HepG2 (cell line): Measurements from ENCODE around the gene GAN. TPM values are rescaled to one million over a fixed set of nuclear protein-coding genes. Genes with fewer than 3 reads are reported as not detected.

Experiments
- CBX2 ChIP-seq, 2 experiments: fragments of 200-600 bp in 1 of 2; sonication (generic); formaldehyde crosslinking in 1 of 2; IDR thresholded peaks; 2 replicates each; pipeline versions ENCODE4 v1.7.0 to v1.8.1; 2018 to 2022; ENCODE audit warnings: low read depth in 2 of 2, low read length in 1 of 2, mild to moderate bottlenecking in 1 of 2, missing genetic modification reagents in 1 of 2
- CEBPG ChIP-seq: IDR thresholded peaks from 2 replicates; pipeline ENCODE4 v1.6.1; 2016
- ELF1 ChIP-seq: sonication (generic); formaldehyde crosslinking; IDR thresholded peaks from 2 replicates; pipeline ENCODE4 v1.4.0; 2020; ENCODE audit warnings: missing genetic modification reagents
- ETV5 ChIP-seq: IDR thresholded peaks from 2 replicates; pipeline ENCODE4 v1.6.1; 2018; ENCODE audit warnings: missing biosample characterization, missing genetic modification reagents, inconsistent platforms, borderline replicate concordance
- FOXJ3 ChIP-seq: sonication (generic); formaldehyde crosslinking; IDR thresholded peaks from 2 replicates; pipeline ENCODE4 v1.4.0; 2020; ENCODE audit warnings: missing genetic modification reagents, mild to moderate bottlenecking, borderline replicate concordance
- GABPA ChIP-seq, 2 experiments: IDR thresholded peaks; 2 replicates each; pipeline ENCODE4 v1.6.1; 2011 to 2016; ENCODE audit warnings: low read depth in 2 of 2, low read length in 1 of 2, missing biosample characterization in 1 of 2, missing genetic modification characterization in 1 of 2
- GABPB1 ChIP-seq: IDR thresholded peaks from 2 replicates; pipeline ENCODE4 v1.6.1; 2016; ENCODE audit warnings: mild to moderate bottlenecking, missing genetic modification reagents, moderate library complexity, missing compliant biosample characterization
- HDAC2 ChIP-seq: sonication (generic); formaldehyde crosslinking; IDR thresholded peaks from 2 replicates; pipeline ENCODE4 v1.4.0; 2020; ENCODE audit warnings: missing genetic modification reagents
- HHEX ChIP-seq: IDR thresholded peaks from 2 replicates; pipeline ENCODE4 v1.6.1; 2016; ENCODE audit warnings: control low read depth
- JARID2 ChIP-seq: sonication (generic); formaldehyde crosslinking; IDR thresholded peaks from 2 replicates; pipeline ENCODE4 v1.8.1; 2023; ENCODE audit warnings: missing genetic modification reagents, inconsistent platforms; ENCODE audit not compliant: insufficient replicate concordance
- MED1 ChIP-seq: sonication (generic); formaldehyde crosslinking; IDR thresholded peaks from 2 replicates; pipeline ENCODE4 v1.4.0; 2020; ENCODE audit warnings: missing genetic modification reagents
- MED8 ChIP-seq: sonication (generic); formaldehyde crosslinking; IDR thresholded peaks from 2 replicates; pipeline ENCODE4 v1.8.1; 2023; ENCODE audit warnings: mild to moderate bottlenecking, missing genetic modification reagents; ENCODE audit not compliant: insufficient replicate concordance
- NCOA5 ChIP-seq: sonication (generic); formaldehyde crosslinking; IDR thresholded peaks from 2 replicates; pipeline ENCODE4 v1.4.0; 2020; ENCODE audit warnings: missing genetic modification reagents
- NCOR1 ChIP-seq: fragments of 200-600 bp; sonication (generic); IDR thresholded peaks from 2 replicates; pipeline ENCODE4 v1.7.0; 2017; ENCODE audit warnings: antibody characterized with exemption, low read length, borderline replicate concordance
- NFRKB ChIP-seq: fragments of 450-650 bp; IDR thresholded peaks from 2 replicates; pipeline ENCODE4 v1.6.1; 2017
- PHF21A ChIP-seq: sonication (generic); formaldehyde crosslinking; IDR thresholded peaks from 2 replicates; pipeline ENCODE4 v1.5.0; 2020; ENCODE audit warnings: mild to moderate bottlenecking, missing genetic modification reagents
- POLR2AphosphoS2 ChIP-seq: IDR thresholded peaks from 2 replicates; pipeline ENCODE4 v1.6.1; 2011; ENCODE audit warnings: low read depth, low read length, improper control_type of control experiment
- RELA ChIP-seq: sonication (generic); formaldehyde crosslinking; IDR thresholded peaks from 2 replicates; pipeline ENCODE4 v1.4.0; 2020; ENCODE audit warnings: missing genetic modification reagents
- RXRA ChIP-seq: sonication (generic); formaldehyde crosslinking; IDR thresholded peaks from 2 replicates; pipeline ENCODE4 v1.5.1; 2020; ENCODE audit warnings: missing genetic modification reagents
- SAP130 ChIP-seq: IDR thresholded peaks from 2 replicates; pipeline ENCODE4 v1.6.1; 2016; ENCODE audit warnings: low read depth
- SNRNP70 ChIP-seq: fragments of 200-400 bp; formaldehyde crosslinking; IDR thresholded peaks from 2 replicates; pipeline ENCODE4 v1.6.1; 2017; ENCODE audit warnings: mild to moderate bottlenecking, low read depth, low read length, moderate library complexity
- ZNF124 ChIP-seq: sonication (generic); formaldehyde crosslinking; IDR thresholded peaks from 2 replicates; pipeline ENCODE4 v1.4.0; 2020; ENCODE audit warnings: missing genetic modification reagents
- ZNF234 ChIP-seq: sonication (generic); formaldehyde crosslinking; conservative IDR thresholded peaks from 2 replicates; pipeline ENCODE4 v1.5.1; 2020; ENCODE audit warnings: mild to moderate bottlenecking, missing genetic modification reagents
- ZNF235 ChIP-seq: sonication (generic); formaldehyde crosslinking; IDR thresholded peaks from 2 replicates; pipeline ENCODE4 v1.8.1; 2023; ENCODE audit warnings: mild to moderate bottlenecking, missing genetic modification reagents, borderline replicate concordance
- ZNF33B ChIP-seq: sonication (generic); formaldehyde crosslinking; IDR thresholded peaks from 2 replicates; pipeline ENCODE4 v1.5.1; 2020; ENCODE audit warnings: mild to moderate bottlenecking, missing genetic modification reagents
- ZNF550 ChIP-seq: sonication (generic); formaldehyde crosslinking; IDR thresholded peaks from 2 replicates; pipeline ENCODE4 v1.4.0; 2020; ENCODE audit warnings: mild to moderate bottlenecking, missing genetic modification reagents, borderline replicate concordance
- ZNF615 ChIP-seq: sonication (generic); formaldehyde crosslinking; IDR thresholded peaks from 2 replicates; pipeline ENCODE4 v1.5.0; 2020; ENCODE audit warnings: mild to moderate bottlenecking, missing genetic modification reagents, borderline replicate concordance
- ZNF660 ChIP-seq: sonication (generic); formaldehyde crosslinking; IDR thresholded peaks from 2 replicates; pipeline ENCODE4 v1.5.1; 2020; ENCODE audit warnings: mild to moderate bottlenecking, low read depth, missing genetic modification reagents, borderline replicate concordance
- ZNF761 ChIP-seq: sonication (generic); formaldehyde crosslinking; conservative IDR thresholded peaks from 2 replicates; pipeline ENCODE4 v1.4.0; 2020; ENCODE audit warnings: mild to moderate bottlenecking, missing genetic modification reagents
- polyA plus RNA-seq, 8 experiments: library from polyadenylated mRNA; depleted of rRNA in 3 of 8; stranded (reverse) in 7 of 8; unstranded in 1 of 8; fragments of >200 nt; fragmentation: Illumina TruSeq in 4 of 8; extraction: Trizol in 4 of 8; gene quantifications; 2 replicates each; pipeline versions ENCODE4 v1.2.1 to v1.2.3, GENCODE V29; 2011 to 2016; ENCODE audit warnings: low read depth in 4 of 8, missing spikeins in 1 of 8, mixed read lengths in 1 of 8; ENCODE audit not compliant: insufficient read depth in 1 of 8
- total RNA-seq, 5 experiments: library from RNA; depleted of rRNA; stranded (reverse); fragments of >200 nt; fragmentation: Illumina TruSeq; extraction: Trizol; gene quantifications; 2 replicates each; pipeline ENCODE4 v1.2.3, GENCODE V29; 2016; ENCODE audit warnings: low read depth in 1 of 5
- TF ChIP-seq, protein P1 (sequence below): sonication (generic); IDR thresholded peaks from 2 replicates; pipeline ENCODE4 v1.6.1; 2016; ENCODE audit warnings: low read depth, borderline replicate concordance
- TF ChIP-seq, protein P2 (sequence below): sonication (generic); formaldehyde crosslinking; IDR thresholded peaks from 2 replicates; pipeline ENCODE4 v1.5.0; 2020; ENCODE audit warnings: mild to moderate bottlenecking, missing genetic modification reagents, borderline replicate concordance

Gene GAN
- total and polyA plus RNA-seq, 2 of the 13 experiments (the other 11 are each of a cell fraction or from before 2014, with no cell fraction given), result 4.3 to 11.0 TPM

DNA sequence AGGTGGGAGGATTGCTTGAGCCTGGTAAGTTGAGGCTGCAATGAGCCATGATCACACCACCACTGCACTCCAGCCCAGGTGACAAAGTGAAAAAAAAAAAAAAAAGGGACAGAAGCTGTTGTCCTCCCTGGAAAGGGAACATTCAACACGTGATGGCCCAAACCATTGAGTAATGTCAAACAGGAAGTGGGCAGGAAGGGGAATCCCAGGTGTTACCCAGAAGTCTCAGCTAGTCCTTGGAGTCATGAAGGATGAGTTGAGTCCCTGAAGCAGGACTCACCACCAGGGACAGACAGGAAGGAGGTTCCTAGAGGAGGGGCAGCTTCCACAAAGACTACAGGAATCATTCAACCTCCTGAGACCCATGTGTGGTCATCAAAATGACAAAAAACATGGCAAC is 110.0 kb downstream of the GAN start (continued):
- TF ChIP-seq NFRKB (no peak), ZNF33B (CRISPR knock-in tag) (no peak), CEBPG (CRISPR knock-in tag) (peak; percentile 48; the same call in 1 of the 2 replicates), FOXJ3 (CRISPR knock-in tag) (no peak), NCOR1 (no peak), ELF1 (peak; percentile 66), MED8 (CRISPR knock-in tag) (no peak), RXRA (CRISPR knock-in tag) (0 out of 2 replicates have a peak, but pooled peaks have one; percentile 25), RELA (CRISPR knock-in tag) (no peak), NCOA5 (CRISPR knock-in tag) (no peak), GABPB1 (CRISPR knock-in tag) (peak; percentile 45; the same call in 1 of the 2 replicates), ZNF550 (CRISPR knock-in tag) (no peak), ZNF235 (CRISPR knock-in tag) (no peak), ZNF234 (no peak), ZNF124 (CRISPR knock-in tag) (no peak), POLR2AphosphoS2 (no peak), ETV5 (CRISPR knock-in tag) (peak; percentile 66; the same call in 1 of the 2 replicates), SNRNP70 (no peak), PHF21A (CRISPR knock-in tag) (no peak), SAP130 (CRISPR knock-in tag) (0 out of 2 replicates have a peak, but pooled peaks have one; percentile 16), ZNF761 (CRISPR knock-in tag) (no peak), HHEX (no peak), HDAC2 (CRISPR knock-in tag) (0 out of 2 replicates have a peak, but pooled peaks have one; percentile 19), ZNF660 (CRISPR knock-in tag) (no peak), GABPA (IDR thresholded peaks at IDR 0.05; ENCODE audit: low read depth, low read length) (no peak), GABPA (CRISPR knock-in tag; IDR thresholded peaks at IDR 0.05; ENCODE audit: low read depth) (peak; percentile 54; the same call in 1 of the 2 replicates), ZNF615 (CRISPR knock-in tag) (no peak), JARID2 (CRISPR knock-in tag) (no peak), CBX2 (IDR thresholded peaks at IDR 0.05; ENCODE audit: low read depth, low read length) (no peak), CBX2 (CRISPR knock-in tag; IDR thresholded peaks at IDR 0.05; ENCODE audit: low read depth) (no peak), MED1 (CRISPR knock-in tag) (no peak)
- TF ChIP-seq, protein P1, sequence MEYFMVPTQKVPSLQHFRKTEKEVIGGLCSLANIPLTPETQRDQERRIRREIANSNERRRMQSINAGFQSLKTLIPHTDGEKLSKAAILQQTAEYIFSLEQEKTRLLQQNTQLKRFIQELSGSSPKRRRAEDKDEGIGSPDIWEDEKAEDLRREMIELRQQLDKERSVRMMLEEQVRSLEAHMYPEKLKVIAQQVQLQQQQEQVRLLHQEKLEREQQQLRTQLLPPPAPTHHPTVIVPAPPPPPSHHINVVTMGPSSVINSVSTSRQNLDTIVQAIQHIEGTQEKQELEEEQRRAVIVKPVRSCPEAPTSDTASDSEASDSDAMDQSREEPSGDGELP, result no peak
- TF ChIP-seq, protein P2, sequence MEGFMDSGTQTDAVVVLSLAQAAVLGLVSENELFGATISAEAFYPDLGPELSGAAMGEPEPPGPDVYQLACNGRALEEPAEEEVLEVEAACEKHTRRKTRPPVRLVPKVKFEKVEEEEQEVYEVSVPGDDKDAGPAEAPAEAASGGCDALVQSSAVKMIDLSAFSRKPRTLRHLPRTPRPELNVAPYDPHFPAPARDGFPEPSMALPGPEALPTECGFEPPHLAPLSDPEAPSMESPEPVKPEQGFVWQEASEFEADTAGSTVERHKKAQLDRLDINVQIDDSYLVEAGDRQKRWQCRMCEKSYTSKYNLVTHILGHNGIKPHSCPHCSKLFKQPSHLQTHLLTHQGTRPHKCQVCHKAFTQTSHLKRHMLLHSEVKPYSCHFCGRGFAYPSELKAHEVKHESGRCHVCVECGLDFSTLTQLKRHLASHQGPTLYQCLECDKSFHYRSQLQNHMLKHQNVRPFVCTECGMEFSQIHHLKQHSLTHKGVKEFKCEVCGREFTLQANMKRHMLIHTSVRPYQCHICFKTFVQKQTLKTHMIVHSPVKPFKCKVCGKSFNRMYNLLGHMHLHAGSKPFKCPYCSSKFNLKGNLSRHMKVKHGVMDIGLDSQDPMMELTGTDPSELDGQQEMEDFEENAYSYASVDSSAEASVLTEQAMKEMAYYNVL (CRISPR knock-in tag), result no peak
